ENCODE data around the gene PCDHGA11. TPM values are rescaled to one million over a fixed set of nuclear protein-coding genes. Genes with fewer than 3 reads are reported as not detected.

PCDHGA11 gene
- total and polyA plus RNA-seq, 2 of the 4 experiments (the other 2 are of a cell fraction) = 5.4 to 6.9 TPM

Other genes with a start within 250 kb of the PCDHGA11 start
Only the 30 nearest of the 37 such genes appear.
- under 0.01 and 0.18 TPM in 2 replicates for gene PCDHB12, start 212.3 kb upstream of the PCDHGA11 start, total RNA-seq (2012; rRNA removed)
- 0.09 and 0.13 TPM in 2 replicates for gene PCDHB12, start 212.3 kb upstream of the PCDHGA11 start, polyA plus RNA-seq (2012; rRNA removed)
- gene PCDHB13, start 207.1 kb upstream of the PCDHGA11 start, total RNA-seq (2012; rRNA removed) = 0.18 and 0.28 TPM in 2 replicates
- gene PCDHB13, start 207.1 kb upstream of the PCDHGA11 start, polyA plus RNA-seq (2012; rRNA removed) = 0.26 and 0.27 TPM in 2 replicates
- 0.18 and 0.28 TPM in 2 replicates for gene PCDHB14, start 197.7 kb upstream of the PCDHGA11 start, total RNA-seq (2012; rRNA removed)
- gene PCDHB14, start 197.7 kb upstream of the PCDHGA11 start, polyA plus RNA-seq (2012; rRNA removed) = 0.36 and 0.39 TPM in 2 replicates
- 0.18 and 0.28 TPM in 2 replicates for gene PCDHB15, start 175.7 kb upstream of the PCDHGA11 start, total RNA-seq (2012; rRNA removed)
- 0.14 and 0.17 TPM in 2 replicates for gene PCDHB15, start 175.7 kb upstream of the PCDHGA11 start, polyA plus RNA-seq (2012; rRNA removed)
- 0.28 TPM in 1 of 2 replicates, not detected in the other for gene SLC25A2, start 117.0 kb upstream of the PCDHGA11 start, total RNA-seq (2012; rRNA removed)
- gene SLC25A2, start 117.0 kb upstream of the PCDHGA11 start, polyA plus RNA-seq (2012; rRNA removed) = not detected in 2 replicates
- gene TAF7, start 100.3 kb upstream of the PCDHGA11 start, total RNA-seq (2012; rRNA removed) = 51.8 and 100 TPM in 2 replicates
- 38.4 and 45.7 TPM in 2 replicates for gene TAF7, start 100.3 kb upstream of the PCDHGA11 start, polyA plus RNA-seq (2012; rRNA removed)
- gene PCDHGA1, start 90.5 kb upstream of the PCDHGA11 start, total RNA-seq (2012; rRNA removed) = 0.83 and 0.90 TPM in 2 replicates
- 0.86 and 0.92 TPM in 2 replicates for gene PCDHGA1, start 90.5 kb upstream of the PCDHGA11 start, polyA plus RNA-seq (2012; rRNA removed)
- gene PCDHGA2, start 82.3 kb upstream of the PCDHGA11 start, total RNA-seq (2012; rRNA removed) = 3.3 and 3.4 TPM in 2 replicates
- gene PCDHGA2, start 82.3 kb upstream of the PCDHGA11 start, polyA plus RNA-seq (2012; rRNA removed) = 3.6 and 4.0 TPM in 2 replicates
- gene PCDHGA3, start 77.2 kb upstream of the PCDHGA11 start, total RNA-seq (2012; rRNA removed) = 1.4 and 1.7 TPM in 2 replicates
- gene PCDHGA3, start 77.2 kb upstream of the PCDHGA11 start, polyA plus RNA-seq (2012; rRNA removed) = 1.6 and 1.8 TPM in 2 replicates
- gene PCDHGB1, start 71.0 kb upstream of the PCDHGA11 start, total RNA-seq (2012; rRNA removed) = 3.3 and 3.6 TPM in 2 replicates
- gene PCDHGB1, start 71.0 kb upstream of the PCDHGA11 start, polyA plus RNA-seq (2012; rRNA removed) = 1.9 TPM in 2 replicates
- 5.0 and 5.4 TPM in 2 replicates for gene PCDHGA4, start 66.0 kb upstream of the PCDHGA11 start, total RNA-seq (2012; rRNA removed)
- gene PCDHGA4, start 66.0 kb upstream of the PCDHGA11 start, polyA plus RNA-seq (2012; rRNA removed) = 3.0 and 3.5 TPM in 2 replicates
- 2.8 and 3.0 TPM in 2 replicates for gene PCDHGB2, start 61.1 kb upstream of the PCDHGA11 start, total RNA-seq (2012; rRNA removed)
- 2.4 and 2.6 TPM in 2 replicates for gene PCDHGB2, start 61.1 kb upstream of the PCDHGA11 start, polyA plus RNA-seq (2012; rRNA removed)
- 1.7 and 2.0 TPM in 2 replicates for gene PCDHGA5, start 56.9 kb upstream of the PCDHGA11 start, total RNA-seq (2012; rRNA removed)
- 1.3 and 1.4 TPM in 2 replicates for gene PCDHGA5, start 56.9 kb upstream of the PCDHGA11 start, polyA plus RNA-seq (2012; rRNA removed)
- gene PCDHGB3, start 50.8 kb upstream of the PCDHGA11 start, total RNA-seq (2012; rRNA removed) = 5.9 and 6.7 TPM in 2 replicates
- gene PCDHGB3, start 50.8 kb upstream of the PCDHGA11 start, polyA plus RNA-seq (2012; rRNA removed) = 3.3 and 3.4 TPM in 2 replicates
- 4.1 and 4.2 TPM in 2 replicates for gene PCDHGA6, start 47.2 kb upstream of the PCDHGA11 start, total RNA-seq (2012; rRNA removed)
- 4.7 TPM in 2 replicates for gene PCDHGA6, start 47.2 kb upstream of the PCDHGA11 start, polyA plus RNA-seq (2012; rRNA removed)
- gene PCDHGA7, start 38.3 kb upstream of the PCDHGA11 start, total RNA-seq (2012; rRNA removed) = 3.3 and 3.4 TPM in 2 replicates
- 3.1 and 3.2 TPM in 2 replicates for gene PCDHGA7, start 38.3 kb upstream of the PCDHGA11 start, polyA plus RNA-seq (2012; rRNA removed)
- gene PCDHGB4, start 33.4 kb upstream of the PCDHGA11 start, total RNA-seq (2012; rRNA removed) = 16.4 and 17.6 TPM in 2 replicates
- 10.0 TPM in 2 replicates for gene PCDHGB4, start 33.4 kb upstream of the PCDHGA11 start, polyA plus RNA-seq (2012; rRNA removed)
- 2.0 and 2.2 TPM in 2 replicates for gene PCDHGA8, start 28.4 kb upstream of the PCDHGA11 start, total RNA-seq (2012; rRNA removed)
- gene PCDHGA8, start 28.4 kb upstream of the PCDHGA11 start, polyA plus RNA-seq (2012; rRNA removed) = 0.87 and 0.89 TPM in 2 replicates
- 17.2 and 17.5 TPM in 2 replicates for gene PCDHGB5, start 23.1 kb upstream of the PCDHGA11 start, total RNA-seq (2012; rRNA removed)
- gene PCDHGB5, start 23.1 kb upstream of the PCDHGA11 start, polyA plus RNA-seq (2012; rRNA removed) = 20.0 and 21.1 TPM in 2 replicates
- gene PCDHGA9, start 18.3 kb upstream of the PCDHGA11 start, total RNA-seq (2012; rRNA removed) = 3.9 and 4.5 TPM in 2 replicates
- 1.5 and 1.8 TPM in 2 replicates for gene PCDHGA9, start 18.3 kb upstream of the PCDHGA11 start, polyA plus RNA-seq (2012; rRNA removed)
- 2.2 and 2.8 TPM in 2 replicates for gene PCDHGB6, start 13.0 kb upstream of the PCDHGA11 start, total RNA-seq (2012; rRNA removed)
- 1.4 and 1.5 TPM in 2 replicates for gene PCDHGB6, start 13.0 kb upstream of the PCDHGA11 start, polyA plus RNA-seq (2012; rRNA removed)
- 6.6 and 6.9 TPM in 2 replicates for gene PCDHGA10, start 8.1 kb upstream of the PCDHGA11 start, total RNA-seq (2012; rRNA removed)
- gene PCDHGA10, start 8.1 kb upstream of the PCDHGA11 start, polyA plus RNA-seq (2012; rRNA removed) = 3.4 TPM in 2 replicates
- 5.8 and 6.3 TPM in 2 replicates for gene PCDHGB7, start 3.4 kb upstream of the PCDHGA11 start, total RNA-seq (2012; rRNA removed)
- 7.4 and 8.1 TPM in 2 replicates for gene PCDHGB7, start 3.4 kb upstream of the PCDHGA11 start, polyA plus RNA-seq (2012; rRNA removed)
- 8.8 and 9.7 TPM in 2 replicates for gene PCDHGA12, start 9.5 kb downstream of the PCDHGA11 start, total RNA-seq (2012; rRNA removed)
- gene PCDHGA12, start 9.5 kb downstream of the PCDHGA11 start, polyA plus RNA-seq (2012; rRNA removed) = 7.9 and 9.2 TPM in 2 replicates
- gene PCDHGC3, start 54.9 kb downstream of the PCDHGA11 start, total RNA-seq (2012; rRNA removed) = 21.1 and 21.9 TPM in 2 replicates
- gene PCDHGC3, start 54.9 kb downstream of the PCDHGA11 start, polyA plus RNA-seq (2012; rRNA removed) = 58.9 and 72.1 TPM in 2 replicates
- 1.1 and 1.6 TPM in 2 replicates for gene PCDHGC4, start 64.0 kb downstream of the PCDHGA11 start, total RNA-seq (2012; rRNA removed)
- gene PCDHGC4, start 64.0 kb downstream of the PCDHGA11 start, polyA plus RNA-seq (2012; rRNA removed) = 0.60 and 0.65 TPM in 2 replicates
- gene PCDHGC5, start 68.0 kb downstream of the PCDHGA11 start, total RNA-seq (2012; rRNA removed) = 2.5 and 2.9 TPM in 2 replicates
- 3.8 TPM in 2 replicates for gene PCDHGC5, start 68.0 kb downstream of the PCDHGA11 start, polyA plus RNA-seq (2012; rRNA removed)
- gene DIAPH1, start 197.9 kb downstream of the PCDHGA11 start, total RNA-seq (2012; rRNA removed) = 12.0 and 15.8 TPM in 2 replicates
- gene DIAPH1, start 197.9 kb downstream of the PCDHGA11 start, polyA plus RNA-seq (2012; rRNA removed) = 30.7 and 37.4 TPM in 2 replicates
- 71.7 and 84.2 TPM in 2 replicates for gene HDAC3, start 215.8 kb downstream of the PCDHGA11 start, total RNA-seq (2012; rRNA removed)
- gene HDAC3, start 215.8 kb downstream of the PCDHGA11 start, polyA plus RNA-seq (2012; rRNA removed) = 78.6 and 89.7 TPM in 2 replicates
- 2.2 TPM in 2 replicates for gene RELL2, start 215.9 kb downstream of the PCDHGA11 start, total RNA-seq (2012; rRNA removed)
- gene RELL2, start 215.9 kb downstream of the PCDHGA11 start, polyA plus RNA-seq (2012; rRNA removed) = 7.6 and 9.1 TPM in 2 replicates